ENCODE results near the gene RAB20.
"Not testable (repeated sequence)": the region's sequence is repeated elsewhere in the genome, so short reads cannot be mapped to it uniquely, and the experiment has no call there.

DNA sequence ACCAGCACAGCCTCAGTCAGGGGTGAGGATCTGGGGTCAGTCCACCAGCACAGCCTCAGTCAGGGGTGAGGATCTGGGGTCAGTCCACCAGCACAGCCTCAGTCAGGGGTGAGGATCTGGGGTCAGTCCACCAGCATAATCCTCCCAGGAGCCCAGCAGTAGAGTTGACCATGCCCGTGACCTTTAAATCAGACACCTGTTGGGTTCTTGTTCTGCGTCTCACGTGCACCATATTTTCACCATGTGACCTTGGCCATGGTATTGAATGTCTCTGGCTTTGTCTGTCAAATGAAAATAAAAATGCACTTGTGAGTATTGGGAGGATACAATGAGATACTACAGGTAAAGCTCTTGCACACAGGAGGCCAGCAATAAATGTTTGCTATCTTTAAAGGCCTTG, 63.6 kb downstream of the RAB20 start:
- TF ChIP-seq, protein P1, sequence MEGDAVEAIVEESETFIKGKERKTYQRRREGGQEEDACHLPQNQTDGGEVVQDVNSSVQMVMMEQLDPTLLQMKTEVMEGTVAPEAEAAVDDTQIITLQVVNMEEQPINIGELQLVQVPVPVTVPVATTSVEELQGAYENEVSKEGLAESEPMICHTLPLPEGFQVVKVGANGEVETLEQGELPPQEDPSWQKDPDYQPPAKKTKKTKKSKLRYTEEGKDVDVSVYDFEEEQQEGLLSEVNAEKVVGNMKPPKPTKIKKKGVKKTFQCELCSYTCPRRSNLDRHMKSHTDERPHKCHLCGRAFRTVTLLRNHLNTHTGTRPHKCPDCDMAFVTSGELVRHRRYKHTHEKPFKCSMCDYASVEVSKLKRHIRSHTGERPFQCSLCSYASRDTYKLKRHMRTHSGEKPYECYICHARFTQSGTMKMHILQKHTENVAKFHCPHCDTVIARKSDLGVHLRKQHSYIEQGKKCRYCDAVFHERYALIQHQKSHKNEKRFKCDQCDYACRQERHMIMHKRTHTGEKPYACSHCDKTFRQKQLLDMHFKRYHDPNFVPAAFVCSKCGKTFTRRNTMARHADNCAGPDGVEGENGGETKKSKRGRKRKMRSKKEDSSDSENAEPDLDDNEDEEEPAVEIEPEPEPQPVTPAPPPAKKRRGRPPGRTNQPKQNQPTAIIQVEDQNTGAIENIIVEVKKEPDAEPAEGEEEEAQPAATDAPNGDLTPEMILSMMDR (conservative IDR thresholded peaks at IDR 0.05) = not testable (repeated sequence)
- not testable (repeated sequence) for TF ChIP-seq ZFX (IDR thresholded peaks at IDR 0.05)

Data from C4-2B (cell line).